Measurements from ENCODE around the gene NEGR1.

NEGR1 gene

GRCh38 chr1:71641903-71642302 lies 640.4 kb downstream of the NEGR1 start:
- no peaks in the 10 kb centered on the region for H3K27me3 ChIP-seq (ENCODE audit: insufficient read depth, low read length)
- no peak overlapping the region for H3K27ac ChIP-seq (ENCODE audit: low read length)
- no peaks in the 10 kb centered on the region for H3K36me3 ChIP-seq (ENCODE audit: insufficient read depth, low read depth, low read length)
- no peak overlapping the region for H3K4me3 ChIP-seq (ENCODE audit: low read length)
- no peak overlapping the region for H3K9ac ChIP-seq (ENCODE audit: low read depth, low read length)
- no peaks in the 10 kb centered on the region for H3K4me1 ChIP-seq (ENCODE audit: insufficient read depth, low read length)
- no peaks in the 10 kb centered on the region for H3K9me3 ChIP-seq (ENCODE audit: insufficient read depth, low read depth, low read length)

- H3K27ac ChIP-seq (ENCODE audit: low read length), result no peak overlapping the region
- no peaks in the 10 kb centered on the region for H3K4me1 ChIP-seq (ENCODE audit: insufficient read depth, low read length)
- no peak overlapping the region for H3K4me3 ChIP-seq (ENCODE audit: low read length)
- no peak overlapping the region for H3K9ac ChIP-seq (ENCODE audit: low read depth, low read length)
- no peaks in the 10 kb centered on the region for H3K27me3 ChIP-seq (ENCODE audit: insufficient read depth, low read length)
- no peaks in the 10 kb centered on the region for H3K36me3 ChIP-seq (ENCODE audit: insufficient read depth, low read depth, low read length)
- H3K9me3 ChIP-seq (ENCODE audit: insufficient read depth, low read depth, low read length), result no peaks in the 10 kb centered on the region
Measured at GRCh38 chr1:71640998-71641397, 641.3 kb downstream of the NEGR1 start.

- no peaks in the 10 kb centered on the region for H3K9me3 ChIP-seq (ENCODE audit: insufficient read depth, low read depth, low read length)
- no peak overlapping the region for H3K4me3 ChIP-seq (ENCODE audit: low read length)
- no peaks in the 10 kb centered on the region for H3K27me3 ChIP-seq (ENCODE audit: insufficient read depth, low read length)
- no peaks in the 10 kb centered on the region for H3K4me1 ChIP-seq (ENCODE audit: insufficient read depth, low read length)
- no peaks in the 10 kb centered on the region for H3K36me3 ChIP-seq (ENCODE audit: insufficient read depth, low read depth, low read length)
- H3K9ac ChIP-seq (ENCODE audit: low read depth, low read length), result no peak overlapping the region
- no peak overlapping the region for H3K27ac ChIP-seq (ENCODE audit: low read length)
Measured at GRCh38 chr1:71640116-71640515, 642.2 kb downstream of the NEGR1 start.

- Histone ChIP-seq H3K36me3 (ENCODE audit: insufficient read depth, low read depth, low read length) (no peaks in the 10 kb centered on the region), H3K9me3 (ENCODE audit: insufficient read depth, low read depth, low read length) (no peaks in the 10 kb centered on the region), H3K27ac (ENCODE audit: low read length) (no peak overlapping the region), H3K27me3 (ENCODE audit: insufficient read depth, low read length) (no peaks in the 10 kb centered on the region), H3K4me3 (ENCODE audit: low read length) (no peak overlapping the region), H3K9ac (ENCODE audit: low read depth, low read length) (no peak overlapping the region), H3K4me1 (ENCODE audit: insufficient read depth, low read length) (no peaks in the 10 kb centered on the region)
Measured at GRCh38 chr1:71638081-71638766, 644.1 kb downstream of the NEGR1 start.

- Histone ChIP-seq H3K36me3 (ENCODE audit: insufficient read depth, low read depth, low read length) (no peaks in the 10 kb centered on the region), H3K4me1 (ENCODE audit: insufficient read depth, low read length) (no peaks in the 10 kb centered on the region), H3K27me3 (ENCODE audit: insufficient read depth, low read length) (no peaks in the 10 kb centered on the region), H3K9me3 (ENCODE audit: insufficient read depth, low read depth, low read length) (no peaks in the 10 kb centered on the region), H3K4me3 (ENCODE audit: low read length) (no peak overlapping the region), H3K27ac (ENCODE audit: low read length) (no peak overlapping the region), H3K9ac (ENCODE audit: low read depth, low read length) (no peak overlapping the region)
Measured at GRCh38 chr1:71635568-71635967, 646.8 kb downstream of the NEGR1 start.

- H3K27me3 ChIP-seq (ENCODE audit: insufficient read depth, low read length), result no peaks in the 10 kb centered on the region
Measured at GRCh38 chr1:71634159-71634558, 648.2 kb downstream of the NEGR1 start.

GRCh38 chr1:71630073-71630472 lies 652.3 kb downstream of the NEGR1 start:
- no peaks in the 10 kb centered on the region for H3K36me3 ChIP-seq (ENCODE audit: insufficient read depth, low read depth, low read length)
- no peaks in the 10 kb centered on the region for H3K9me3 ChIP-seq (ENCODE audit: insufficient read depth, low read depth, low read length)
- no peak overlapping the region for H3K27ac ChIP-seq (ENCODE audit: low read length)
- H3K9ac ChIP-seq (ENCODE audit: low read depth, low read length), result no peak overlapping the region
- no peaks in the 10 kb centered on the region for H3K27me3 ChIP-seq (ENCODE audit: insufficient read depth, low read length)
- no peak overlapping the region for H3K4me3 ChIP-seq (ENCODE audit: low read length)
- H3K4me1 ChIP-seq (ENCODE audit: insufficient read depth, low read length), result no peaks in the 10 kb centered on the region

More at GRCh38 chr1:71634159-71634558, 648.2 kb downstream of the NEGR1 start:
- Histone ChIP-seq H3K27ac (ENCODE audit: low read length) (no peak overlapping the region), H3K9me3 (ENCODE audit: insufficient read depth, low read depth, low read length) (no peaks in the 10 kb centered on the region), H3K4me1 (ENCODE audit: insufficient read depth, low read length) (no peaks in the 10 kb centered on the region), H3K36me3 (ENCODE audit: insufficient read depth, low read depth, low read length) (no peaks in the 10 kb centered on the region), H3K9ac (ENCODE audit: low read depth, low read length) (no peak overlapping the region), H3K4me3 (ENCODE audit: low read length) (no peak overlapping the region)

GRCh38 chr1:71625004-71625403 lies 657.3 kb downstream of the NEGR1 start:
- Histone ChIP-seq H3K27ac (ENCODE audit: low read length) (no peak overlapping the region), H3K4me3 (ENCODE audit: low read length) (no peak overlapping the region), H3K36me3 (ENCODE audit: insufficient read depth, low read depth, low read length) (no peaks in the 10 kb centered on the region), H3K27me3 (ENCODE audit: insufficient read depth, low read length) (no peaks in the 10 kb centered on the region), H3K9me3 (ENCODE audit: insufficient read depth, low read depth, low read length) (no peaks in the 10 kb centered on the region), H3K9ac (ENCODE audit: low read depth, low read length) (no peak overlapping the region), H3K4me1 (ENCODE audit: insufficient read depth, low read length) (no peaks in the 10 kb centered on the region)

GRCh38 chr1:71623888-71624287 lies 658.5 kb downstream of the NEGR1 start:
- no peaks in the 10 kb centered on the region for H3K4me1 ChIP-seq (ENCODE audit: insufficient read depth, low read length)
- H3K9me3 ChIP-seq (ENCODE audit: insufficient read depth, low read depth, low read length), result no peaks in the 10 kb centered on the region
- no peak overlapping the region for H3K27ac ChIP-seq (ENCODE audit: low read length)
- no peak overlapping the region for H3K4me3 ChIP-seq (ENCODE audit: low read length)
- no peak overlapping the region for H3K9ac ChIP-seq (ENCODE audit: low read depth, low read length)
- no peaks in the 10 kb centered on the region for H3K36me3 ChIP-seq (ENCODE audit: insufficient read depth, low read depth, low read length)
- H3K27me3 ChIP-seq (ENCODE audit: insufficient read depth, low read length), result no peaks in the 10 kb centered on the region

- Histone ChIP-seq H3K9me3 (ENCODE audit: insufficient read depth, low read depth, low read length) (no peaks in the 10 kb centered on the region; the same call in 1 of the 2 replicates), H3K4me3 (ENCODE audit: low read length) (no peak overlapping the region), H3K4me1 (ENCODE audit: insufficient read depth, low read length) (no peaks in the 10 kb centered on the region), H3K9ac (ENCODE audit: low read depth, low read length) (no peak overlapping the region; the same call in 1 of the 2 replicates), H3K27ac (ENCODE audit: low read length) (no peak overlapping the region), H3K36me3 (ENCODE audit: insufficient read depth, low read depth, low read length) (no peaks in the 10 kb centered on the region), H3K27me3 (ENCODE audit: insufficient read depth, low read length) (no peaks in the 10 kb centered on the region)
Measured at GRCh38 chr1:71621785-71622184, 660.6 kb downstream of the NEGR1 start.

- Histone ChIP-seq H3K9ac (ENCODE audit: low read depth, low read length) (no peak overlapping the region), H3K4me1 (ENCODE audit: insufficient read depth, low read length) (no peaks in the 10 kb centered on the region), H3K36me3 (ENCODE audit: insufficient read depth, low read depth, low read length) (no peaks in the 10 kb centered on the region), H3K27ac (ENCODE audit: low read length) (no peak overlapping the region), H3K9me3 (ENCODE audit: insufficient read depth, low read depth, low read length) (peaks cover 3% of the 10 kb centered on the region; the same call in 1 of the 2 replicates), H3K27me3 (ENCODE audit: insufficient read depth, low read length) (no peaks in the 10 kb centered on the region), H3K4me3 (ENCODE audit: low read length) (no peak overlapping the region)
Measured at GRCh38 chr1:71618766-71619530, 663.4 kb downstream of the NEGR1 start.

- Histone ChIP-seq H3K36me3 (ENCODE audit: insufficient read depth, low read depth, low read length) (no peaks in the 10 kb centered on the region), H3K9ac (ENCODE audit: low read depth, low read length) (no peak overlapping the region), H3K9me3 (ENCODE audit: insufficient read depth, low read depth, low read length) (peaks cover 3% of the 10 kb centered on the region; the same call in 1 of the 2 replicates), H3K27ac (ENCODE audit: low read length) (no peak overlapping the region), H3K4me1 (ENCODE audit: insufficient read depth, low read length) (no peaks in the 10 kb centered on the region), H3K4me3 (ENCODE audit: low read length) (no peak overlapping the region), H3K27me3 (ENCODE audit: insufficient read depth, low read length) (no peaks in the 10 kb centered on the region)
Measured at GRCh38 chr1:71618191-71618590, 664.1 kb downstream of the NEGR1 start.

All from iPS-20b (cell line).